DND-41 (cell line): ENCODE measurements around the gene MAGEB16.

Source experiments
- ATAC-seq: fragments of 200-7000 bp; cut with Tn5 transposase; 3 replicates; pipeline ENCODE4 v1.9.1; 2021; ENCODE audit warnings: low read depth; ENCODE audit not compliant: insufficient read depth
- DNase-seq: peaks from one replicate; pipeline ENCODE4 v3.0.0-alpha.2; 2020
- H2AFZ ChIP-seq: 2 replicates; pipeline ENCODE4 v1.6.0; 2012; ENCODE audit warnings: low read depth, low read length
- H3K27ac ChIP-seq: 2 replicates; pipeline ENCODE4 v1.5.1; 2012; ENCODE audit warnings: low read length, inconsistent platforms
- H3K27me3 ChIP-seq: fragments of 200-600 bp; sonication (generic); 2 replicates; pipeline ENCODE4 v1.6.0; 2012; ENCODE audit warnings: low read length, mild to moderate bottlenecking, inconsistent platforms; ENCODE audit not compliant: insufficient read depth, poor library complexity
- H3K36me3 ChIP-seq: 2 replicates; pipeline ENCODE4 v1.5.1; 2012; ENCODE audit warnings: low read length, inconsistent platforms; ENCODE audit not compliant: insufficient read depth
- H3K4me1 ChIP-seq: 2 replicates; pipeline ENCODE4 v1.5.1; 2012; ENCODE audit warnings: mild to moderate bottlenecking, low read length; ENCODE audit not compliant: insufficient read depth
- H3K4me2 ChIP-seq: 2 replicates; pipeline ENCODE4 v1.6.0; 2012; ENCODE audit warnings: mild to moderate bottlenecking, moderate library complexity, low read length, inconsistent platforms; ENCODE audit not compliant: insufficient read depth
- H3K4me3 ChIP-seq, 2 experiments: fragments of 200-600 bp in 1 of 2; shearing (Covaris generic) in 1 of 2; 2 replicates each; pipeline ENCODE4 v1.5.1; 2012 to 2016; ENCODE audit warnings: inconsistent platforms in 2 of 2, low read length in 2 of 2, mild to moderate bottlenecking in 2 of 2, low read depth in 1 of 2, moderate library complexity in 1 of 2
- H3K79me2 ChIP-seq: 2 replicates; pipeline ENCODE4 v1.6.0; 2012; ENCODE audit warnings: low read length, inconsistent platforms; ENCODE audit not compliant: insufficient read depth
- H3K9ac ChIP-seq: 2 replicates; pipeline ENCODE4 v1.6.0; 2012; ENCODE audit warnings: low read depth, mild to moderate bottlenecking, inconsistent platforms, low read length, moderate library complexity
- H3K9me3 ChIP-seq: 2 replicates; pipeline ENCODE4 v1.5.1; 2012; ENCODE audit warnings: low read length, moderate library complexity, mild to moderate bottlenecking, inconsistent platforms; ENCODE audit not compliant: insufficient read depth, severe bottlenecking
- H4K20me1 ChIP-seq: 2 replicates; pipeline ENCODE4 v1.6.0; 2012; ENCODE audit warnings: low read length; ENCODE audit not compliant: insufficient read depth
- EZH2 ChIP-seq: IDR thresholded peaks from 3 replicates; pipeline ENCODE4 v1.6.1; 2012; ENCODE audit warnings: borderline replicate concordance, low read depth, mild to moderate bottlenecking, moderate library complexity, low read length, inconsistent platforms; ENCODE audit not compliant: severe bottlenecking
- TF ChIP-seq, protein P1 (sequence below): IDR thresholded peaks from 2 replicates; pipeline ENCODE4 v1.5.1; 2012; ENCODE audit warnings: borderline replicate concordance, low read length, moderate library complexity, mild to moderate bottlenecking; ENCODE audit not compliant: poor library complexity, severe bottlenecking; ENCODE audit errors: extremely low read depth

Gene MAGEB16

DNA sequence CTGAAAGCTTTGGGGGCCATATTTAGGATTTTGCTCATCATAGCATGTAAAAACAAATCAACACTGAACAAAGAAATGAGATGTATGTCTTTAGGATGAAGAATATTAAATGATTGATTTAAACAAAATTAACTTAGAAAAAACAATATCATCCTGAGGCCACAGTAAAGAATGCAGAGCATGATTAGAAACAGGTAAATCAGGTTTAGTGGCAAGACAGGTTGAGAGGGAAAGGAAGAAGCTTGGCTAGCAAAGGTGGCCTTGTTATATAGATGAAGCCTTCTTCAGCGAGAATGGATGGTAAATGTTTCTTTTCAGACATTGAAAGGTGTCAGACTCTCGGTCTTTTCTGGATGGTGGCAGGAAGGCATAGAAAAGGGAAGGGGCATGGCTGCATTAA lies 11.9 kb upstream of the MAGEB16 start:
- ATAC-seq (no peak), DNase-seq (no peak)
- no peak overlapping the region for H3K27ac ChIP-seq
- TF ChIP-seq, protein P1, sequence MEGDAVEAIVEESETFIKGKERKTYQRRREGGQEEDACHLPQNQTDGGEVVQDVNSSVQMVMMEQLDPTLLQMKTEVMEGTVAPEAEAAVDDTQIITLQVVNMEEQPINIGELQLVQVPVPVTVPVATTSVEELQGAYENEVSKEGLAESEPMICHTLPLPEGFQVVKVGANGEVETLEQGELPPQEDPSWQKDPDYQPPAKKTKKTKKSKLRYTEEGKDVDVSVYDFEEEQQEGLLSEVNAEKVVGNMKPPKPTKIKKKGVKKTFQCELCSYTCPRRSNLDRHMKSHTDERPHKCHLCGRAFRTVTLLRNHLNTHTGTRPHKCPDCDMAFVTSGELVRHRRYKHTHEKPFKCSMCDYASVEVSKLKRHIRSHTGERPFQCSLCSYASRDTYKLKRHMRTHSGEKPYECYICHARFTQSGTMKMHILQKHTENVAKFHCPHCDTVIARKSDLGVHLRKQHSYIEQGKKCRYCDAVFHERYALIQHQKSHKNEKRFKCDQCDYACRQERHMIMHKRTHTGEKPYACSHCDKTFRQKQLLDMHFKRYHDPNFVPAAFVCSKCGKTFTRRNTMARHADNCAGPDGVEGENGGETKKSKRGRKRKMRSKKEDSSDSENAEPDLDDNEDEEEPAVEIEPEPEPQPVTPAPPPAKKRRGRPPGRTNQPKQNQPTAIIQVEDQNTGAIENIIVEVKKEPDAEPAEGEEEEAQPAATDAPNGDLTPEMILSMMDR: no peak
- no peak for TF ChIP-seq EZH2
- H3K9ac ChIP-seq: no peak overlapping the region
- no peaks in the 10 kb centered on the region for H3K4me1 ChIP-seq
- no peaks in the 10 kb centered on the region for H4K20me1 ChIP-seq
- H3K9me3 ChIP-seq: no peaks in the 10 kb centered on the region
- H2AFZ ChIP-seq: no peak overlapping the region
- H3K27me3 ChIP-seq: no peaks in the 10 kb centered on the region
- no peak overlapping the region for H3K4me3 ChIP-seq
- H3K36me3 ChIP-seq: no peaks in the 10 kb centered on the region
- H3K79me2 ChIP-seq: no peaks in the 10 kb centered on the region
- H3K4me2 ChIP-seq: no peak overlapping the region

DNA sequence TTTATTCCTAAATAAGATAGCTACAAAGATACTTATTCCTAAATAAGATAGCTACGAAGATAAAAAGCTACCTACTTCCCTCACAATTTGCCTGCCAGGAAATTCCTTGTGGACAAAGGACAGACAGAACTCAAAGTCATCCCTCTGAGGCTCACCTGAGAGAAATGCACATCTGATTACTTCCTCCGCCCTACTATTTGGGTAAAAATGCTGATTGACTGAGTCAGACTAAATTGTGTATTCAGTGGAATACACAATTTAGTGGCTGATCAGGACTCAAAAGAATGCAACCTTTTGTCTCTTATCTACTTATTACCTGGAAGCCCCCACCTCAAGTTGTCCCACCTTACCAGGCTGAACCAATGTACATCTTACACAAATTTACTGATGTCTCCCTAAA lies 10.3 kb upstream of the MAGEB16 start:
- Histone ChIP-seq H3K4me2 (no peak overlapping the region), H3K9ac (no peak overlapping the region), H3K4me1 (no peaks in the 10 kb centered on the region), H3K27me3 (no peaks in the 10 kb centered on the region), H3K27ac (no peak overlapping the region), H3K36me3 (no peaks in the 10 kb centered on the region), H2AFZ (no peak overlapping the region), H3K4me3 (no peak overlapping the region), H4K20me1 (no peaks in the 10 kb centered on the region), H3K9me3 (no peaks in the 10 kb centered on the region), H3K79me2 (no peaks in the 10 kb centered on the region)
- DNase-seq (no peak), ATAC-seq (no peak)
- no peak for TF ChIP-seq EZH2
- TF ChIP-seq, protein P1: no peak

DNA sequence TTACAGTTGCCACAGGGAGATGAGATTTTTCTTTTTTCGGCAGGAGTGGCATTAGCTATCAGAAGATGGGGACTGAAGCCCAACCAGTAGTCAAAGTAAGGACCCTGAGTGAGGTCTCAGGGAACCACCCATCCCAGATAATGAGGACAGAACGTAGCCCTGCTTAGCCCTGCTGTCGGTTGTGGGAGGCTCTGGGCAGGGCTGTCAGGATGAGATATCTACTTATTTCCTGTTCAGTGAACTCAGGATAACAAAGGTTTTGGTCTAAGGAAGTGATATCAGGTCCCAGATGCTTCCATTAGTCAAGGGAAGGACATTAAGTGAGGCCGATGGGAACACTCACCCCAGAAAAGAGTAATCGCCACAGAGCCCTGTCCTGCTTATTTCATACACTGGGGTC lies 2.3 kb downstream of the MAGEB16 start:
- Histone ChIP-seq H3K27me3 (no peaks in the 10 kb centered on the region), H3K9me3 (no peaks in the 10 kb centered on the region), H3K9ac (no peak overlapping the region), H3K4me1 (no peaks in the 10 kb centered on the region), H3K4me2 (no peak overlapping the region), H4K20me1 (no peaks in the 10 kb centered on the region), H3K36me3 (no peaks in the 10 kb centered on the region), H3K27ac (no peak overlapping the region), H3K4me3 (no peak overlapping the region), H3K79me2 (no peaks in the 10 kb centered on the region), H2AFZ (no peak overlapping the region)
- TF ChIP-seq EZH2: no peak
- TF ChIP-seq, protein P1: no peak
- no peak for DNase-seq
- no peak for ATAC-seq

DNA sequence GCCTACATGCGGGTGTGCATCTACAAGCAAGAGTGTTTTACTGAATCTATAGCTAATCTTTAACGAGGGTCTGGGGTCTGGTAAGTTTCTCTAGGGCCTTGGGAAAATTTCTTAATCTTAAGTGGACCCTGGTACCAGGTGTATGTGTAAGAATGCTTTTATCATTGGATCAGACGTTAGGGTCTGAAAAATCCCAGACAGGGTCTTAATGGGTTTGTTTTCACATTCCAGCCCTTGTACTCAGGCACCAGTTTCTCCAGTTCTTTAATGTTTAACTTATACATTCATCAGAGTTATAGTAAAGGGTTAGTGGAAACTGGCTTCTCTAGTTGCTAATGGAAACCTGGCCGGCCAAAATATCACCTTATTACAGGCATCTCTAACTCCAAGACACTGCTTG lies 11.6 kb downstream of the MAGEB16 start:
- Histone ChIP-seq H3K27me3 (no peaks in the 10 kb centered on the region), H3K27ac (no peak overlapping the region), H2AFZ (no peak overlapping the region), H3K9me3 (no peaks in the 10 kb centered on the region), H3K36me3 (no peaks in the 10 kb centered on the region), H3K9ac (no peak overlapping the region), H3K4me1 (no peaks in the 10 kb centered on the region), H4K20me1 (no peaks in the 10 kb centered on the region), H3K4me2 (no peak overlapping the region), H3K4me3 (no peak overlapping the region), H3K79me2 (no peaks in the 10 kb centered on the region)
- no peak for TF ChIP-seq EZH2
- TF ChIP-seq, protein P1: no peak
- DNase-seq (no peak), ATAC-seq (no peak)
